ENCODE data around the gene TCF19.
"Not testable (repeated sequence)": the region's sequence is repeated elsewhere in the genome, so short reads cannot be mapped to it uniquely, and the experiment has no call there.

TCF19 gene

DNA sequence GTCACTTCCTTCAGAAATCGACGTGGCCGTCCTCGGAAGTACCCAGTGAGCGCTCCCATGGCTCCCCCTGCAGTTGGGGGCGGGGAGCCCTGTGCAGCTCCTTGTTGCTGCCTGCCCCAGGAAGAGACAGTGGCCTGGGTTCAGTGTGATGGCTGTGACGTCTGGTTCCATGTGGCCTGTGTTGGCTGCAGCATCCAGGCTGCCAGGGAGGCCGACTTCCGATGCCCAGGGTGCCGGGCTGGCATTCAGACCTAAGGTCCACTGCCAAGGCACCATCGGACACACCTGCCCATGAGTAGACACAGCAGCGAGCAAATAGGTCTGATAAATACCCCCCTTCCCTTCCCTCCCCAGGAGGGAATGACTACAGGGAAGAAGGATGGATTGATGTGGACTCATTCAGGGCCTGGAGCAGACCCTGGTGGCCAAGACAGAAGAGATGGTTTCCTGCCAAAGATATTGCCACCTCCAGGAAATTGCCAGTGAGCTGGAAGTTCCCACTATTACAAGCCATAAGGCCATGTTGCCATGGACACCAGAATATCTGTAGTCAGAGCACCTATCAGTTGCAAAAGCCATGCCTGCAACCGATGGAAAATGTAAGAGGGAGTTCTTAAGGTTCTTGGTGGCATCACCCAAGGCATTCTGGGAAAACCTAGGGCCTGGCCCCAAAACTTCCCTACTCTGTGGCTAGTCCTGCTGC, 4.2 kb downstream of the TCF19 start:
- DNase-seq (ENCODE audit: low spot score) = no peak

DNA sequence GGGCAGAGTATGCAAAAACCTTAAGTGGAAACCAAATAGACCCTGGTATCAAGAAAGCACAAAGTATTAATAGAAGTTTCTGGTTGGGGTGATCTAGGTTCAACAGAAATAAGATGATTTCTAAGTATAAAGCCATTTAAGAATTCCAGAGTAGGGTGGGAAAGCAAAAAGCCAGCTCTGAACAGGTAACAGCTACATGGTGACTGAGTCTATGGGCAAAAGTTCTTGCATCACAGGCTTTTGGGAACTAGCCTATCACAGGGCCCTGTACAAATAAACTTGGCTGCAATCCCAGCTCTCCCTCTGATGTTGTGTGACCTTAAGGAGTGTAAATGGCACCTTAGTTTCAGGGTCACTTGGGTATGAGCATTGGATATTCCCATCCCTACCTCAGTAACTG, 5.5 kb downstream of the TCF19 start:
- DNase-seq (ENCODE audit: low spot score) = no peak

DNA sequence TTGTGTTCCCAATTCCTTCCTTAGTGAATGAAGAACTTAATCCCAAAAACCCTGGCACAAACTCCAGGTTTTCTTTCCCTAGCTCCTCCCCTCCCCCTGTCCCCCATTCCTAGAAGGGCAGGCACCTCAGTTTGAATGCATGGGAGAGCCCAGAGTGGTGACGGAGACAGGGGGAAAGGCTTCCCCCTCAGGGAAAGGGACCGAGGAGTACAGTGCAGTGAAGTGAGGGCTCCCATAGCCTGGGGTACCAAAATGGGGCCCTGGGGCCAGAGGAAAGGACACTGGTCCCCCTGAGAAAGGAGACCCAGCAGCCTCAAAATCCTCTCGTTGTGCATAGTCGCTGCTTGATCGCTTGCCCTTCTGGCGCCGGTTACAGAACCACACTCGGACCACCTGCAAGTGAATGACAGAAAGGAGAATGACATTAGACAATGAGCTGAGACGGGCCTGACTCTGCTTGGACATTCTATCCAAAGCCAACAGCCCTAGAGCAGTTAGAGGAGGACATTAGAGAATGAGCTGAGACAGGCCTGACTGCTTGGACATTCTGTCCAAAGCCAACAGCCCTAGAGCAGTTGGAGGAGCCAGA, 6.2 kb downstream of the TCF19 start:
- not testable (repeated sequence) for DNase-seq (ENCODE audit: low spot score)

DNA sequence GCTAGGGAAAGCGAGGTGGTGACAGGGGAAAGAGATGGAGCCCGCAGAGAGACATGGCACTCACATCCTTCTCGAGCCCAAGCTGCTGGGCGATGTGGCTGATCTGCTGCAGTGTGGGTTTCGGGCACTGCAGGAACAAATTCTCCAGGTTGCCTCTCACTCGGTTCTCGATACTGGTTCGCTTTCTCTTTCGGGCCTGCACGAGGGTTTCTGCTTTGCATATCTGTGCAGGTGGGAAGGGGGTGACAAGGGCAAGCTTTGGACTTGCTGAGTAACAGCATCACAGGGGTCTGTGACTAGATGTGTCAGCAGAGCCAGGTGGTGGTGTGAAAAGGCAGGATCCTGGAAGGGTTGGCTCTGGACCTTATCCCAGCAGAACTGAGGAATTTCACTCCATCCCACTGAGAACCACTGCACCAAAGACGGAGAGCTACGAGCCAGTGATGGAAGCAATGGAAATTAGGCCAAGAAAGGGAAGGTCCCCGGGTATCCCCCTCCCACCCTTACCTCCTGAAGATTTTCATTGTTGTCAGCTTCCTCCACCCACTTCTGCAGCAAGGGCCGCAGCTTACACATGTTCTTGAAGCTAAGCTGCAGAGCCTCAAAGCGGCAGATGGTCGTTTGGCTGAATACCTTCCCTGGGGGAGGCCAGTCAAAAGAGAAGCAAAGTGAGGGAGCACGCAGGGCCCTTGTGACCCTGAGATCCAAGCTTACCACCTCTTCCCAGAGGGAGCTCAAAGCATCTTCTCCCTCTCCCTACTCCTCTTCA, 6.9 kb downstream of the TCF19 start:
- not testable (repeated sequence) for DNase-seq (ENCODE audit: low spot score)

DNA sequence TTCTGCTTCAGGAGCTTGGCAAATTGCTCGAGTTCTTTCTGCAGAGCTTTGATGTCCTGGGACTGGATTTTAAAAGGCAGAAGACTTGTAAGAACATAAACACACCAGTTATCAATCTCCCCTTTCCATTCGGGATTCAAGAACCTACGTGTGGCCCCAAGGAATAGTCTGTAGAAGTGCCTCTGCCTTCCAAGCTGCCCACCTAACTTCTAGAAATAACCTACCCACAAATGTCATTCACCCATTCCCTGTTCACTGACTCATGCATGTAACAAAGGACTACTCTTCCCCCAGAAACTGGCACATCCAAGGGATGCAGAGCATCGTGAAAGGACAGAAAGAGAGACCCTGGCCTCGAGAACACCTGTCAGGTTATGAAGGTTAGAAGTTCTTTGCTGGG, 7.6 kb downstream of the TCF19 start:
- DNase-seq (ENCODE audit: low spot score) = no peak

DNA sequence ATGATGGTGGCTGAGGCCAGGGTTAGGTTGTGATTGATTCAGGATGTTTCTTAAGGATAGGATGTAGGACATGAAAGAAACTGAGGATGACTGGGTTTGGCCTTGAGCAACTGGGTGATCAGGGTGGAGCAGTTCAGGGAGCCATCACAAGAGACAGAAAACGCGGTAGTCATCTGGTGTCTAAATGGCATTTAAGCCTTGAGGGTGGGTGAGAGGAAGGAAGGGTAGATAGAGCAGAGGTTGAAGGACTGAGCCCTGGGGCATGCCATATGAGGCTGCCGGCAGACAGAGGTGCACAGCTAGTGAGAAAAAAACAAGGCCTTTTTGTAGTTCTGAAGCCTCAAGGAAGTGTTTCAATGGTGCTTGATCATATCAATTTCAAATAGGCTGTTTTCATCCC, 10.2 kb downstream of the TCF19 start:
- DNase-seq (ENCODE audit: low spot score) = no peak

DNA sequence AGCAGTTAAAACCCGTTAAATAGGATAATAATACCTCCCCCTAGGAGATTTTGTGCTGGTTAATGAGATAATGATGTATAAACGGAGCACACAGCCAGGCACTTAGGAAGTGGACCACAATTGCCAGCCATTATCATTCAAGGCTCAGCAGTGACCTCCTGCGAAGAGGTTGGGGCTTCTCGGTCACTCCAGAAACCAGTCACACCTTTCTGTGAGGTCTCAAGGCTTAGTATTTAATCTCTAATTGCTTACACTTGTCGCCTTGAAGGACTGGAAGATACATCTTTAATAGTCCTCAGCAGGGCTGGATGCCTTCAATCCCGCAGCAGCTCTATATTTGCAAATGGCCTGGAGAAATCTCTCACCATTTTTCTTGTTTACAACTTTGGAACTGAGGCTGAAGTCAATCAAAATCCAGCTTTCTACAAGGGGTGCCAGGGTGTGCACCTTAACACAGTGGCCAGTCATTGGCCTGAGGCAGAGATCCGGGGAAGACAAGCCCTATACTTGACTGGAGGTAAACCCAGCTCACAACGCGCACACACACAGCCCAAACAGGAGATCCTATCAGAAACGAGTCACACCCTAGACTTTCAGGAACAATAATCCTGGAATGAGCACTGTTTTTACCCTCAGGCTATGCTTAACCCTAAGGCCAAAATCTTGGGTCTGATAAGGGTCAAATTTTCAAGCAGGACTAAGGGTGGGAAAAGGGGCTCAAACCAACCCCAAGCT, 10.9 kb downstream of the TCF19 start:
- DNase-seq (ENCODE audit: low spot score) = no peak

DNA sequence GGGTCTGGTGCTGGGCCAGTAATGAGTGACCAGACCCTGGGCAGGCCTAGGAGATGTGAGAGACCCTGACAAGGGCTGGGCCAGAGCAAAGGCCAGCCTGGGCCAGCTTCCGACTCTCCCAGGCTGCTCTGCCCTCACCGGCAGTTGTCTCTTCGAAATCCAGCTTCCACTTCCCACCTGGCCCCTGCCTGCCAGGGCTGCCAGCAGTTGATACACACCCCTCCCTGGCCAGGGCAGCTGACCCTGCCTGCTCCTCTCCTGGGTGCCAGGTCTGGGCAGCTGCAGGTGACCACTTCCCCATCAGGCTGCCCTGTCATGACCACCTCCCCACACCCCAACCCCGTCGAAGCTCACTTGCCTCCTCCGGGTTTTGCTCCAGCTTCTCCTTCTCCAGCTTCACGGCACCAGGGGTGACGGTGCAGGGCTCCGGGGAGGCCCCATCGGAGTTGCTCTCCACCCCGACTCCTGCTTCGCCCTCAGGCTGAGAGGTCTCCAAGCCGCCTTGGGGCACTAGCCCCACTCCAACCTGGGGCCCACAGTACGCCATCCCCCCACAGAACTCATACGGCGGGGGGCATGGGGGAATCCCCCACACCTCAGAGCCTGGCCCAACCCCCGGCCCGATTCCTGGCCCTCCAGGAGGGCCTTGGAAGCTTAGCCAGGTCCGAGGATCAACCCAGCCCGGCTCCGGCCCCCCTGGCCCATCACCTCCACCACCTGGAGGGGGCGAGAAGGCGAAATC, 11.6 kb downstream of the TCF19 start:
- DNase-seq (ENCODE audit: low spot score) = not testable (repeated sequence)

DNA sequence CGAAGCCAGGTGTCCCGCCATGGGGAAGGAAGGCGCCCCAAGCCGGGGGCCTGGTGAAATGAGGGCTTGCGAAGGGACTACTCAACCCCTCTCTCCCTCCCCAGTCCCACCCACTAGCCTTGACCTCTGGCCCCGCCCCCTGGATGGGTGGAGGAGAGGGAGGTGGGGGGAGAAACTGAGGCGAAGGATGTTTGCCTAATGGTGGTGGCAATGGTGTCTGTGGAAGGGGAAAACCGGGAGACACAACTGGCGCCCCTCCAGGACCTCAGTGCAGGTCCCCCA, 12.2 kb downstream of the TCF19 start, which contains the start of gene POU5F1:
TSS of gene POU5F1 (minus strand) at position 83 of the 282 bp plus-strand sequence. CDS start at position 21, 62 bp downstream.
- DNase-seq (ENCODE audit: low spot score) = no peak

DNA sequence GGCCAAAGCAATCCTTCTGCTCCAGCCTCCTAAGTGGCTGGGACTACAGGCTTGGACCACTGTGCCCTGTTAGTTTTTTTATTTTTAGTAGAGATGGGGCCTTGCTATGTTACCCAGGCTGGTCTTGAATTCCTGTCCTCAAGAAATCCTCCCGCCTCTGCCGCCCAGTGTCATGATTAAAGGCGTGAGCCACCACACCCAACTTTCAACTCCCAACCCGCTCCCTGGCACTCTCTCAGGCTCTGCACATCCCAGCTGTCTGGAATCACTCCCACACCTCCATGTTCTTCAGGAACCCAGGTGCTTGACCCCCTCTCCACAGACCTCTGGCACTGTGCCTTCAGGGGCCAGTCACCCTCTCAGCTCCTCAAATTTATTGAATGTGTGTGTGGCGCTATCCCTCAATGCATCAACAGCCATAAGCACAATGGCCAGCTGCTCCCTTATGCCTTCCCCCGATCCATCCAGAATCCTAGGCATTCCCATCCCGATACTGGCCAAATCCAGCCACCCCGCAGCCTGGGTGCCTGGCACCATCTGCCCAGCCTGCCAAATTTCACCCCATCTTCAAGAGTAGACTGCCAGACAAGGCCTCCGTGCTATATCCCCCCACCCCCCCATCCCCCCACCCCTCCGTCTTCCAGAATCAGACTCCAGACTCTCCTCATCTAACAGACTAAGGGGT, 12.7 kb downstream of the TCF19 start:
- no peak for DNase-seq (ENCODE audit: low spot score)

DNA sequence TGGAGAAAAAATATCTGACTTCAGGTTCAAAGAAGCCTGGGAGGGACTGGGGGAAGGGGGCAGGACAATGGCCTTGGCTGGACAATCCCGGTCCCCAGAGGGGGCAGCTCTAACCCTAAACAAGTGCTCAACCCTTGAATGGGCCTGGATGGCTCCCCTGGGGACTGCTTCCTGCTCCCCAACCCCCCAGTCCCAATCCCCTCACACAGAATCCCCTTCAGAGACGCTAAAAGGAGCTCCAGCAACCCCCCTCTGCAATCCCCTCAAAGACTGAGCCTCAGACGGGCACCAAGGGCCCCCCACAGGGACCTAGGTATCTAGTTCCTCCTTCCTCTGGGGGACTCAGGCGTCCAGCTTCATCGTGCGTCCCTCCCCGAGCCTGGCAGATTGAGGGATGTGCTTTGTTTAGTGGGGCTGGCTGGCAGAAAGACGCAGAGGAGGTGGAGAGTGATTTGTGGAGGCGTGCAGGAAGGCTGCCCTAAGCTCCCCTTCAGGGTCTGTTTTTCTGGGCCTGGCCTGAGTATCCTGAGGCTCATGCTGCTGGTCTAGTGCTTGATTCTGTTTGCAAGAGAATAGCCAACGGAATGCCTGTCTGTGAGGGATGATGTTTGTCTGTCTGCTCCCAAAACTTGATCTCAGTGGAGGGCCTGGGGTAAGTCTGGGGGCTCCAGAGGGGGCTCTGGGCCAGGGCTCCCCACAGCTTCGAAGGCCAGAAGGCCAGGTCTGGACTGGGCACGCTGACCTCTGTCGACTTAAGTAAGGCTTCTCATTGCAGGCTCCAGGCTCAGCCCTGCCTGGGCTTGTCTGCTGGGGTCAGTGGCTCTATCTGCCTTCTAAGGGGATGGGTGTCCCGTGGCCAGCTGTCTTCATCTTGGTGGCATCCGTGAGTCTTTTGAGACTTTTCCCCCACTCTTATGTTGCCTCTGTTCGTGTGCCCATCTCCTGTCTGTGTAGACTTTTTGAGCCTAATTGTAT, 13.8 kb downstream of the TCF19 start:
- DNase-seq (ENCODE audit: low spot score) = no peak

DNA sequence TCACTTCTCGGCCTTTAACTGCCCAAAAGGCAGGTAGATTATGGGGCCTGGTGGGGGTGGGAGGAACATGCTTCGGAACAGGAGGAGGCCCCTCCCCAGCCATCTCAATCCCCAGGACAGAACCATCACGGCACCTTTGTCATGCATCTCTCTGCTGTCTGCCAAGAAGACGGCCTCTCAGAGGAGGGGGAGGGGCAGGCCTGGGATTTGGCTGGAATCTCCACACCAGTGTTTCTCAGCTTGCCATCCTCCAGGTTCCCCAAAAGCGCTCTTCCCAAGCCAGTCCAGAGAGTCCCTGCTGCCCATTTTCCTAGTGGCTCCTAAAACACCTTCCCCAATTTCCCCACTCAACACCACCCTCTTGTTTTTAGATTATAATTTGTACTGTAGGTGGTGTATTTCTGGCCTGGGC, 14.6 kb downstream of the TCF19 start:
- DNase-seq (ENCODE audit: low spot score) = no peak

DNA sequence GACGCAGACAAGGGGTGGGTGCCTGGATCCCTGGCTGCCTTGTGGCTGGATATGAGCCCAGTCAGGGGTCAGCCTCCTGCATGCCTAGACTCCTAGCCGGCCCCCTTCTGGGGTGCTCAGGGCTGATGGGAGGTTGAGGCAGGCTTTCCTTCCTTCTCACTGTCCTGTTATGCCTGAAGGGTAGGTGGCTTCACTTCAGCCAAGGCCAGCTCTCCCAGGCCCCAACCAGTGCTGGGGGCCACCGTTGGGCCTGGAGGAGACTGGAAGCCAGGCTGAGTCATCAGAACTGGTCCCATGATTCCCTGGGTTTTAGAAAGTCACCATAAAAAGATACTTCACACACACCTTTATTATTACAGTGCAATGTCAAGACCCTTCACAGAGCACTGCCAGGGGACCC, 15.0 kb downstream of the TCF19 start:
- DNase-seq (ENCODE audit: low spot score) = no peak

DNA sequence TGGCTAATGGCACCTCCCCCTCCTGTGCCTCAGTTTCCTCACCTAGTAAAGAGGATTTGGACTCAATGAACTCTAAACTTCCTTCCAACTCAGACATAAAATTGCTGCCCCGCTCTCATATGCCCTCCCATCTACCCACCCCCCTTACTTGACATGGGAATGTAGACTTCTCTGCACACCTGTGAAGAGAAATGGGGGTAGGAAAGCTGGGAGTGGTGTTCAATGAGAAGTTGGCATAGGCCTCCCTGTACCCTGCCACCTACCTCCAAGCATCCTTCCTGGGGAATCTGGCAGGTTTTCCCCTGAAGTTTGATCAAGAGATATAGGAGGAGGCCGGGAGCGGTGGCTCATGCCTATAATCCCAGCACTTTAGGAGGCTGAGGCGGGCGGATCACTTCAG, 16.0 kb downstream of the TCF19 start:
- DNase-seq (ENCODE audit: low spot score) = no peak

DNA sequence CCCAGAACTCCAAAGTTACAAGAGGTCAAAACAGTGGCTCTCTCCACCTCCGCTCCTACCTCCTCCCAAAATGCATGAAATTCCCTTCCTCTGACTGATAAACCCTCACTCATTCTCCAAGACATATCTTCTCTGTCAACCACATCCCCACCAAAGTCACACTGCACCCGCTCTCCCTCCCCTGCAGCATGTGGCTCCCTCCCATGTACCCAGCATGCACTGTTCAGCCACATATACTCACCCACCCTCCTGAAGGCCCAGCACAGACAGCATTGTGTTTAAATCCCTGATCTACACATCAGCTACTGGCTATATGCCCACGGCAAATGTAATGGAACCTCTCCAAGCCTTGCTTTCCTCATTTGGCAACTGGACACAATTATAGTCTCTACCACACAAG, 17.6 kb downstream of the TCF19 start:
- no peak for DNase-seq (ENCODE audit: low spot score)

DNA sequence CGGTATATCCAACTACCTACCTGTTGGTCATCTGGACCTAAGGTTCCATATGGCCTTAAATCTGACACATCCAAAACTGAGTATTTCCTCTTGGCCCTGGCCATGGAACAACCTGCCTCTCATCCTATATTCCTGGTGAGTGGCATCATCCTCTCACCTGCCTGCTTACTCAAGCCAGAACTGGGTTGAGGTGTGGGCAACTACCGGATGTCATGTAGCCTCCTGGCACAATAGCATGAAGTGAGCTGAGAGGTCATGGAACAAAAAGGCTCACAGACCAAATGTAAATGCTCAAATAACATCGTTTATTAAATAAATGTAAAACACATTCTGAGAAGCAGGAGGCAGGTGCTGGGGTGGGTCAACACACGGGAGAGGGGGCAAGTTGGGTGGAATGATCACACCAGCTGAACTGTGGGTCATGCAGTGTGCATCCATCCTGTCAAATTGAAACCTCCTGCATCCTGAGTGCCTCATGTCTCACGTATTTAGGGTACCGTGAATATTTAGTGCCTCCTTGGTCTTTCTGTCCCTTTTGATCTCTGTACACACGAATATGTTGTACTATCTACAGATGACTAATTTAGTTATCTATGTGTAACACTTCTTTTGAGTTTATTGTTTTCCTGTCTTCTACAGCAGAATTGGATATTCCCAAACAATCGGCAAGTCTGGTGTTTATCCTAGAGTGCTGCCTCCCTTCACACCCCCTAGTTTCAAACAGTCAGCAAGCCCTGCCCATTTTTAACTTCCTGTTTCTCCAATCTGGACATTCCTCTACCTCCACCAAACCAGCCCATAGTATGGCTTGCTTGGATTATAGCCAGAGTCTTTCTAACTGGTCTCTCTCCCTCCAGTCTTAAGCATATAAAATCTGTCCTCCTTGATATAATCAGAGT, 20.0 kb downstream of the TCF19 start:
- no peak for DNase-seq (ENCODE audit: low spot score)

DNA sequence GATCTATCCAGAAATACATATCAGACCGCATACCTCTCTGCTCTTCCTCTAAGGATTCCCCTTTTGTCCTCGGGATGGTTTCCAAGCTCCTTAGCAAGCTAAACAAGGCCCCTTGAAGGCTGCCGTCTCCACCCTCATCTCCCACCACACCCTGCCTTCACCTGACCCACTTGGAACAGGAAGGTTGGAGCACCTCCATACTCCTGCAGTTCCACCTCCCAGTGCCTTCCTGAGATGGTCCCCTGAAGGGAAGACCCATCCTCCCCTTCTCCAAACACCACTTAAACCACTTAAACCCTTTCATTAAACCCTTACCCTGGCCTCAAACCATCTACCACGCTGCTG, 20.6 kb downstream of the TCF19 start:
- DNase-seq (ENCODE audit: low spot score) = no peak

DNA sequence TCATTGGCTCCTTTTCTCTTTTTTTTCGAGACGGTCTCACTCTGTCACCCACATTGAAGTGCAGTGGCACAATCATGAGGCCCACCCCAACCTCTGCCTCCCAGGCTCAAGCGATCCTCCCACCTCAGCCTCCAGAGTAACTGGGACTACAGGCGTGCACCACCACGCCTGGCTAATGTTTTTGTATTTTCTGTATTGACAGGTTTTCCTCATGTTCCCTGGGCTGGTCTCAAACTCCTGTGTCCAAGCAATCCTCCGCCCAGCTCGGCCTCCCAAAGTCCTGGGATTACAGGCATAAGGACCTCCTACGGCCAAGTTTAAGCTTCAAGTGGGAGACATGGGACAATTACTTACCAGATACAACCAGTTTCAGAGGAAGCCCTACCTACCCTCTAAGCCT, 21.5 kb downstream of the TCF19 start:
- DNase-seq (ENCODE audit: low spot score) = no peak

DNA sequence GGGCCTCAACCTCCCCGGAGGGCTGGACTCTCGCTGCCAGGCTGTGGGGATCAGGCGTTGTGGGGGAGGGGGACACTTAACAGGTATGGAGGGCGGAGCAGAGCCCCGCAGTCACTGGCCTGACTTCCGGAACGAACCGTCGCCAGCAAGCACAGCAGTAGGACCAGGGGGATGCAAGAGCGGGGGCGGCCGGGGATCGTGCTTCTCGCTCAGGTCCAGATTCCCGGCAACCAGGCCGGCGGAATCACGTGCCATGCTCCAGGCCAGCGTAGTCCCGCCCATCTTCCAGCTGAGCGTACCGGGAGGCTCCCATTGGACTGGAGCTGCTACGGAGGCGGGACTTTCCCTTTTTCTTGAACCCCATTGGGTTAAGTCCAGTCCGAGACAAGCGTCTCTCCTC, 22.1 kb downstream of the TCF19 start:
- no peak for DNase-seq (ENCODE audit: low spot score)

Measured in COLO829 (cell line).